H9 (cell line): ENCODE results near the gene DYRK1A. TPM values are rescaled to one million over a fixed set of nuclear protein-coding genes. Genes with fewer than 3 reads are reported as not detected.
A peak's percentile ranks its signal among the peaks of the same experiment; 100 is the strongest.

ENCODE experiments used
- DNase-seq: peaks from one replicate; pipeline ENCODE4 v3.0.0-alpha.2; 2017
- H2AFZ ChIP-seq: one replicate; pipeline ENCODE4 v1.6.1; 2013; ENCODE audit warnings: mild to moderate bottlenecking, low read length, control low read depth, moderate library complexity
- H2AK5ac ChIP-seq: 2 replicates; pipeline ENCODE4 v1.6.1; 2013; ENCODE audit warnings: low read length, control low read depth, mixed read lengths; ENCODE audit not compliant: insufficient read length
- H2BK120ac ChIP-seq: one replicate; pipeline ENCODE4 v1.6.1; 2013; ENCODE audit warnings: low read depth, mild to moderate bottlenecking, low read length, control low read depth, inconsistent platforms; ENCODE audit not compliant: poor library complexity, severe bottlenecking
- H2BK12ac ChIP-seq: 2 replicates; pipeline ENCODE4 v1.6.1; 2013; ENCODE audit warnings: low read length, control low read depth, mixed read lengths, low read depth; ENCODE audit not compliant: insufficient read length
- H2BK15ac ChIP-seq: 2 replicates; pipeline ENCODE4 v1.6.1; 2013; ENCODE audit warnings: low read depth, low read length, control low read depth
- H2BK20ac ChIP-seq: one replicate; pipeline ENCODE4 v1.6.1; 2013; ENCODE audit warnings: low read depth, mild to moderate bottlenecking, low read length, control low read depth, inconsistent platforms; ENCODE audit not compliant: poor library complexity, severe bottlenecking
- H2BK5ac ChIP-seq: 2 replicates; pipeline ENCODE4 v1.6.1; 2013; ENCODE audit warnings: low read length, control low read depth, mixed read lengths; ENCODE audit not compliant: insufficient read length
- H3K14ac ChIP-seq: 2 replicates; pipeline ENCODE4 v1.6.1; 2013; ENCODE audit warnings: low read length, control low read depth; ENCODE audit not compliant: insufficient read depth
- H3K18ac ChIP-seq: 2 replicates; pipeline ENCODE4 v1.6.1; 2013; ENCODE audit warnings: low read depth, mild to moderate bottlenecking, mixed read lengths, low read length, control low read depth; ENCODE audit not compliant: insufficient read length
- H3K23ac ChIP-seq: 2 replicates; pipeline ENCODE4 v1.6.1; 2013; ENCODE audit warnings: low read length, control low read depth, mixed read lengths, low read depth; ENCODE audit not compliant: insufficient read length
- H3K23me2 ChIP-seq: 2 replicates; pipeline ENCODE4 v1.6.1; 2013; ENCODE audit warnings: low read depth, mild to moderate bottlenecking, mixed read lengths, low read length, control low read depth; ENCODE audit not compliant: insufficient read length, poor library complexity, severe bottlenecking
- H3K27ac ChIP-seq: 2 replicates; pipeline ENCODE4 v1.5.1; 2013; ENCODE audit warnings: low read length, control low read depth, mixed read lengths, low read depth; ENCODE audit not compliant: insufficient read length
- H3K27me3 ChIP-seq: 2 replicates; pipeline ENCODE4 v1.6.1; 2013; ENCODE audit warnings: low read length, control low read depth, inconsistent platforms; ENCODE audit not compliant: insufficient read depth
- H3K4ac ChIP-seq: 2 replicates; pipeline ENCODE4 v1.6.1; 2013; ENCODE audit warnings: low read depth, mild to moderate bottlenecking, control low read depth, inconsistent platforms, low read length, moderate library complexity
- H3K4me1 ChIP-seq: 2 replicates; pipeline ENCODE4 v1.6.1; 2013; ENCODE audit warnings: low read length, control low read depth, inconsistent platforms; ENCODE audit not compliant: insufficient read depth
- H3K4me2 ChIP-seq: 2 replicates; pipeline ENCODE4 v1.6.1; 2013; ENCODE audit warnings: low read length, control low read depth, mixed read lengths; ENCODE audit not compliant: insufficient read length, insufficient read depth
- H3K56ac ChIP-seq: 2 replicates; pipeline ENCODE4 v1.6.1; 2013; ENCODE audit warnings: low read depth, mild to moderate bottlenecking, mixed read lengths, low read length, control low read depth; ENCODE audit not compliant: insufficient read length
- H3K79me1 ChIP-seq: 2 replicates; pipeline ENCODE4 v1.6.1; 2013; ENCODE audit warnings: low read depth, mild to moderate bottlenecking, moderate library complexity, low read length, control low read depth, inconsistent platforms; ENCODE audit not compliant: insufficient read depth, poor library complexity, severe bottlenecking
- H3K79me2 ChIP-seq: 2 replicates; pipeline ENCODE4 v1.6.1; 2013; ENCODE audit warnings: low read length, control low read depth, inconsistent platforms; ENCODE audit not compliant: insufficient read depth
- H3K9ac ChIP-seq: 2 replicates; pipeline ENCODE4 v1.6.1; 2013; ENCODE audit warnings: low read length, control low read depth, mixed read lengths; ENCODE audit not compliant: insufficient read length; ENCODE audit errors: extremely low read depth
- H3K9me3 ChIP-seq: one replicate; pipeline ENCODE4 v1.6.1; 2013; ENCODE audit warnings: low read depth, low read length, inconsistent platforms; ENCODE audit not compliant: control insufficient read depth
- H3T11ph ChIP-seq: one replicate; pipeline ENCODE4 v1.6.1; 2013; ENCODE audit warnings: mild to moderate bottlenecking, low read length, control low read depth, inconsistent platforms
- H4K20me1 ChIP-seq: one replicate; pipeline ENCODE4 v1.6.1; 2013; ENCODE audit not compliant: control insufficient read depth, insufficient read length, insufficient read depth
- H4K5ac ChIP-seq: 2 replicates; pipeline ENCODE4 v1.6.1; 2013; ENCODE audit warnings: low read depth, mild to moderate bottlenecking, mixed read lengths, low read length, control low read depth; ENCODE audit not compliant: insufficient read length
- H4K8ac ChIP-seq: replicated peaks from 2 replicates; pipeline ENCODE4 v1.6.1; 2013; ENCODE audit warnings: low read length, control low read depth, mixed read lengths, low read depth; ENCODE audit not compliant: insufficient read length
- H4K91ac ChIP-seq: 2 replicates; pipeline ENCODE4 v1.6.1; 2013; ENCODE audit warnings: low read depth, mild to moderate bottlenecking, moderate library complexity, mixed read lengths, low read length, control low read depth; ENCODE audit not compliant: insufficient read length
- H3K27ac Mint-ChIP-seq, 3 experiments: 2 replicates in 2 of 3; 3 replicates in 1 of 3; pipeline ENCODE4 v1.8.0; 2020 to 2021; ENCODE audit warnings: mixed read lengths in 3 of 3, mild to moderate bottlenecking in 1 of 3, moderate library complexity in 1 of 3
- H3K27me3 Mint-ChIP-seq: 2 replicates; pipeline ENCODE4 v1.8.0; 2021; ENCODE audit warnings: low read depth, mild to moderate bottlenecking, moderate library complexity, mixed read lengths
- H3K36me3 Mint-ChIP-seq, 3 experiments: 2 replicates in 2 of 3; 3 replicates in 1 of 3; pipeline ENCODE4 v1.8.0; 2020 to 2021; ENCODE audit warnings: low read depth in 3 of 3, mixed read lengths in 3 of 3; ENCODE audit not compliant: insufficient read depth in 1 of 3
- H3K4me1 Mint-ChIP-seq, 2 experiments: 2 replicates each; pipeline ENCODE4 v1.8.0; 2020; ENCODE audit warnings: mixed read lengths in 2 of 2
- H3K4me3 Mint-ChIP-seq, 2 experiments: 2 replicates in 1 of 2; 3 replicates in 1 of 2; pipeline ENCODE4 v1.8.0; 2020 to 2021; ENCODE audit warnings: mild to moderate bottlenecking in 2 of 2, mixed read lengths in 2 of 2, moderate library complexity in 1 of 2
- H3K9me3 Mint-ChIP-seq, 2 experiments: 2 replicates in 1 of 2; 3 replicates in 1 of 2; pipeline ENCODE4 v1.8.0; 2020; ENCODE audit warnings: mild to moderate bottlenecking in 2 of 2, mixed read lengths in 2 of 2, moderate library complexity in 1 of 2
- WGBS: extraction: QIAGEN DNeasy Blood & Tissue Kit; methylation state at CpG from one replicate; pipeline ENCODE4 v1.1.7; 2013; ENCODE audit warnings: missing lambda C conversion rate, low lambda C conversion rate, mixed read lengths; ENCODE audit not compliant: insufficient read length; ENCODE audit errors: extremely low coverage; 5-methylcytosine and 5-hydroxymethylcytosine counted together
- total RNA-seq: library from RNA; stranded (reverse); gene quantifications from 2 replicates; pipeline ENCODE4 v1.2.1, GENCODE V29; 2021
- TF ChIP-seq, protein P1 (sequence below): fragments of 200-600 bp; sonication (generic); conservative IDR thresholded peaks from 3 replicates; pipeline ENCODE4 v1.8.0; 2021; ENCODE audit warnings: antibody characterized with exemption, mild to moderate bottlenecking

DYRK1A gene
- total RNA-seq, 1 experiment from 2014 or later, result 73.6 TPM

DNA sequence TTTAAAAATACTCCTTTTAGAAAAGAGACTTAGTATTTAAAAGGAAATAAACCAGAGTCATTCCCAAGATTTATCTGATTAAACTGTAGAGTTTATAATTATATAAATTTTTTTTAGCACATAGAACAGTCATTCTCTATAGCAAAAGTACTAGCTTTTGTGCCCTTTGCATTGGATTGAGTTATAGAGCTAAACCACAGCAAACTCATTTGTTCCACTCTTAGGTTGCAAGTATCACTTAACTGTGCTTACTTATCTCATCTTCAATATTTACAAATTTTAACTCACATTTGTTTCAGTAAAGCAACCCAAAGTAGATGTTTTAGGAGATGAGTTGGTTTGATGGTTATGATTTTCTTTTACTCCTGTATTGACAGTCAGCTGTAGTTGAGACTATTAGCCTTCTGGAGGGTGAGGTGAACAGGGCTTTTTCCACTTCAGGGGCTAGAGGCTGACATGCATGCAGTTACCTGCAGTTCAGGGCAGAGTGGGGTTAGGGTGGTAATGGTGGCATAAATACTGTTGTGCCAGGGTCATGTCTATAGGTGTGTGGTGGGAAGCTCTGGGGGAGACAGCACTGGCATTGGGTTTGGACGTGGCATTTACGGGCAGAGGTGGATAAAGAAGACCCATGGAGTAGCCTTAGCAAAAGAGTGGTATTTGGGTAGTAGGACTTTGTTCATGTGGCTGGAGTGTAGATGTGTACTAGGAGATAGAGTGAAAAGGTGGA, 42.1 kb downstream of the DYRK1A start:
- H4K8ac ChIP-seq, result no peak overlapping the region
- H3K27ac ChIP-seq, result no peak overlapping the region
- H4K20me1 ChIP-seq, result no peaks in the 10 kb centered on the region
- H3K79me1 ChIP-seq, result peaks cover 3% of the 10 kb centered on the region
- H3K79me2 ChIP-seq, result peaks cover 76% of the 10 kb centered on the region
- H3K4me2 ChIP-seq, result no peak overlapping the region
- peak overlapping the region; percentile 2 to 25 (median 5); a peak in 3 of 7 replicates for H3K27ac Mint-ChIP-seq
- no peaks in the 10 kb centered on the region for H3K27me3 ChIP-seq
- H2BK20ac ChIP-seq, result no peak overlapping the region
- H2BK12ac ChIP-seq, result no peak overlapping the region
- no peak overlapping the region for H3K4me3 Mint-ChIP-seq
- no peak overlapping the region for H2BK5ac ChIP-seq
- no peak overlapping the region for H3K9ac ChIP-seq
- no peak overlapping the region for H2AK5ac ChIP-seq
- no peaks in the 10 kb centered on the region for H3K23me2 ChIP-seq
- H3K56ac ChIP-seq, result no peak overlapping the region
- H3K18ac ChIP-seq, result no peak overlapping the region
- H2AFZ ChIP-seq, result no peak overlapping the region
- TF ChIP-seq, protein P1, sequence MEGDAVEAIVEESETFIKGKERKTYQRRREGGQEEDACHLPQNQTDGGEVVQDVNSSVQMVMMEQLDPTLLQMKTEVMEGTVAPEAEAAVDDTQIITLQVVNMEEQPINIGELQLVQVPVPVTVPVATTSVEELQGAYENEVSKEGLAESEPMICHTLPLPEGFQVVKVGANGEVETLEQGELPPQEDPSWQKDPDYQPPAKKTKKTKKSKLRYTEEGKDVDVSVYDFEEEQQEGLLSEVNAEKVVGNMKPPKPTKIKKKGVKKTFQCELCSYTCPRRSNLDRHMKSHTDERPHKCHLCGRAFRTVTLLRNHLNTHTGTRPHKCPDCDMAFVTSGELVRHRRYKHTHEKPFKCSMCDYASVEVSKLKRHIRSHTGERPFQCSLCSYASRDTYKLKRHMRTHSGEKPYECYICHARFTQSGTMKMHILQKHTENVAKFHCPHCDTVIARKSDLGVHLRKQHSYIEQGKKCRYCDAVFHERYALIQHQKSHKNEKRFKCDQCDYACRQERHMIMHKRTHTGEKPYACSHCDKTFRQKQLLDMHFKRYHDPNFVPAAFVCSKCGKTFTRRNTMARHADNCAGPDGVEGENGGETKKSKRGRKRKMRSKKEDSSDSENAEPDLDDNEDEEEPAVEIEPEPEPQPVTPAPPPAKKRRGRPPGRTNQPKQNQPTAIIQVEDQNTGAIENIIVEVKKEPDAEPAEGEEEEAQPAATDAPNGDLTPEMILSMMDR, result no peak
- no peak overlapping the region for H2BK15ac ChIP-seq
- no peak overlapping the region for H3T11ph ChIP-seq
- H3K4me1 Mint-ChIP-seq, result peaks cover 43 to 49% of the 10 kb centered on the region in 2 experiments
- H3K14ac ChIP-seq, result no peak overlapping the region; the same call in 1 of the 2 replicates
- no peak for DNase-seq
- no CpG with 5 or more reads among the region's 2 CpGs for WGBS
- H3K23ac ChIP-seq, result no peak overlapping the region
- H3K9me3 ChIP-seq, result no peaks in the 10 kb centered on the region
- H3K4ac ChIP-seq, result no peak overlapping the region
- no peaks in the 10 kb centered on the region for H3K4me1 ChIP-seq
- H3K27me3 Mint-ChIP-seq, result no peaks in the 10 kb centered on the region
- H3K9me3 Mint-ChIP-seq, result no peaks in the 10 kb centered on the region
- no peak overlapping the region for H4K91ac ChIP-seq
- H2BK120ac ChIP-seq, result no peak overlapping the region
- H4K5ac ChIP-seq, result no peak overlapping the region
- H3K36me3 Mint-ChIP-seq, result peaks cover under 1 to 10% (median 2%) of the 10 kb centered on the region in 3 experiments; a peak in 4 of 7 replicates
